GM10266 (cell line): Measurements from ENCODE around the gene KRT2.

ENCODE experiments used
- DNase-seq: peaks from one replicate; pipeline ENCODE4 v3.0.0; 2012; ENCODE audit errors: extremely low spot score
- CTCF ChIP-seq: IDR thresholded peaks from 2 replicates; pipeline ENCODE4 v1.5.1; 2012; ENCODE audit warnings: mild to moderate bottlenecking, low read depth; ENCODE audit not compliant: control insufficient read depth, insufficient read depth; ENCODE audit errors: missing control alignments

Gene KRT2

GRCh38 chr12:52598966-52599365, 53.0 kb downstream of the KRT2 start:
- TF ChIP-seq CTCF = no peak
- no peak for DNase-seq
